AG04450 (cell line): ENCODE results near the gene TMEM39A. TPM values are rescaled to one million over a fixed set of nuclear protein-coding genes. Genes with fewer than 3 reads are reported as not detected.
A peak's percentile ranks its signal among the peaks of the same experiment; 100 is the strongest.

Experiments used
- CTCF ChIA-PET: fragments of 300-600, 350-600 bp; formaldehyde crosslinking; extraction: SDS; loops from one replicate; lab custom pipeline; 2022; ENCODE audit warnings: antibody characterized with exemption, inconsistent platforms; lab: Charles Lee
- POLR2A ChIA-PET: fragments of 350-600 bp; formaldehyde crosslinking; extraction: SDS; loops from one replicate; lab custom pipeline; 2021; ENCODE audit warnings: antibody characterized with exemption, inconsistent platforms; lab: Yijun Ruan, JAX
- DNase-seq: peaks from one replicate; pipeline ENCODE4 v3.0.0-alpha.2; 2011; ENCODE audit warnings: low read depth, low spot score
- H3K27ac ChIP-seq: one replicate; pipeline ENCODE4 v1.5.1; 2012; ENCODE audit warnings: low read depth, low read length, control low read depth
- H3K27me3 ChIP-seq: one replicate; pipeline ENCODE4 v1.6.0; 2012; ENCODE audit warnings: low read length; ENCODE audit not compliant: control insufficient read depth, insufficient read depth
- H3K4me3 ChIP-seq: 2 replicates; pipeline ENCODE4 v1.5.1; 2011; ENCODE audit warnings: mild to moderate bottlenecking, low read depth, low read length, control low read depth
- H3K9me3 ChIP-seq: 2 replicates; pipeline ENCODE4 v1.5.1; 2012; ENCODE audit warnings: low read length; ENCODE audit not compliant: control insufficient read depth, insufficient read depth
- polyA plus RNA-seq: library from polyadenylated mRNA; depleted of rRNA; stranded (reverse); fragments of >200 nt; gene quantifications from 2 replicates; pipeline ENCODE4 v1.2.3, GENCODE V29; 2011
- TF ChIP-seq, protein P1 (sequence below): IDR thresholded peaks from 2 replicates; pipeline ENCODE4 v1.5.1; 2011; ENCODE audit warnings: low read depth, low read length, control low read depth, inconsistent platforms

TMEM39A gene
- polyA plus RNA-seq, 1 experiment, result 34.3 TPM

DNA sequence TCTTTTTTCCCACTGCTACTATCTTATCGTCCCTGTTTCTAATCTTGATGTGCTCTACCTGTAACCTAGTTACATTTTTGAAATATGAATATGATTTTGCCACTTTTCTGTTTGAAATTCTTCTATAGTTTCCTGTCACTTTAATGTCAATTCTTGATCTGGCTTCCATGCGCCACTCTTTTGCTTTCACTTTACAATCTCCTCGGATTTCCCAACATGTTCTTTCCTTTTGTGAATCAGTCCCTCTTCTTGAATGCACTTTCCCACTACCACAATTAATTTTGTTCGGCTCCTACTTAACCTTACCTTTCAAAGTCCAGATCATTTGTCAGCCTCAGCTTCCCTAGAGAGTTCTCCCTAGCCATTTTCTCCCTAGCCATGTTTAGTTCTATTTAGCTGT is 43.2 kb upstream of the TMEM39A start:
- CTCF ChIA-PET, result no interaction called here
- TF ChIP-seq, protein P1, sequence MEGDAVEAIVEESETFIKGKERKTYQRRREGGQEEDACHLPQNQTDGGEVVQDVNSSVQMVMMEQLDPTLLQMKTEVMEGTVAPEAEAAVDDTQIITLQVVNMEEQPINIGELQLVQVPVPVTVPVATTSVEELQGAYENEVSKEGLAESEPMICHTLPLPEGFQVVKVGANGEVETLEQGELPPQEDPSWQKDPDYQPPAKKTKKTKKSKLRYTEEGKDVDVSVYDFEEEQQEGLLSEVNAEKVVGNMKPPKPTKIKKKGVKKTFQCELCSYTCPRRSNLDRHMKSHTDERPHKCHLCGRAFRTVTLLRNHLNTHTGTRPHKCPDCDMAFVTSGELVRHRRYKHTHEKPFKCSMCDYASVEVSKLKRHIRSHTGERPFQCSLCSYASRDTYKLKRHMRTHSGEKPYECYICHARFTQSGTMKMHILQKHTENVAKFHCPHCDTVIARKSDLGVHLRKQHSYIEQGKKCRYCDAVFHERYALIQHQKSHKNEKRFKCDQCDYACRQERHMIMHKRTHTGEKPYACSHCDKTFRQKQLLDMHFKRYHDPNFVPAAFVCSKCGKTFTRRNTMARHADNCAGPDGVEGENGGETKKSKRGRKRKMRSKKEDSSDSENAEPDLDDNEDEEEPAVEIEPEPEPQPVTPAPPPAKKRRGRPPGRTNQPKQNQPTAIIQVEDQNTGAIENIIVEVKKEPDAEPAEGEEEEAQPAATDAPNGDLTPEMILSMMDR, result no peak
- POLR2A ChIA-PET, result no interaction called here
- Histone ChIP-seq H3K9me3 (no peaks in the 10 kb centered on the region), H3K4me3 (no peak overlapping the region), H3K27me3 (no peaks in the 10 kb centered on the region), H3K27ac (no peak overlapping the region)
- no peak for DNase-seq

DNA sequence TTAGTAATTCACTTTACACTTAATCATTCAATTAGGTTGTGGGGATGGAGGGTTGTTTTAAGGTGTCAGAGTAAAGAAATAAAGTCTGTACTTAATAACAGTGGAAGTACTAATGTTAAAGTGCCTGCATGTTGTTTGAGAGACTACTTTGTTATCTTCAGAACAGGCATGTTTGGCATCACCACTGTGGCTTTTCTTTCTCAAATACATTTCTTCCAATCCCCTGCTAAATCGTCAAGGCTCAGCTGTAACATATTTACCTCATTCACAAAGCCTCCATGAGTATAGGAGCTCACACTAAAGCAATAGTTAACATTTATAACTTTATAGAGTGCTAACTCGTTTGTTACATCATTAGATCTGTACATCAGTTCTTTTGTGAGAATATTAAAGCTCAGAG is 37.5 kb upstream of the TMEM39A start:
- TF ChIP-seq, protein P1, result no peak
- no peak overlapping the region for H3K27ac ChIP-seq
- ChIA-PET CTCF (interaction anchor here (1.0 to 1.1 kb wide), 2 partner anchors 154 to 180 kb away, joined by 3 read pairs; no protein-coding TSS in a partner anchor), POLR2A (no interaction called here)
- DNase-seq, result no peak
- no peaks in the 10 kb centered on the region for H3K9me3 ChIP-seq
- no peak overlapping the region for H3K4me3 ChIP-seq
- no peaks in the 10 kb centered on the region for H3K27me3 ChIP-seq

DNA sequence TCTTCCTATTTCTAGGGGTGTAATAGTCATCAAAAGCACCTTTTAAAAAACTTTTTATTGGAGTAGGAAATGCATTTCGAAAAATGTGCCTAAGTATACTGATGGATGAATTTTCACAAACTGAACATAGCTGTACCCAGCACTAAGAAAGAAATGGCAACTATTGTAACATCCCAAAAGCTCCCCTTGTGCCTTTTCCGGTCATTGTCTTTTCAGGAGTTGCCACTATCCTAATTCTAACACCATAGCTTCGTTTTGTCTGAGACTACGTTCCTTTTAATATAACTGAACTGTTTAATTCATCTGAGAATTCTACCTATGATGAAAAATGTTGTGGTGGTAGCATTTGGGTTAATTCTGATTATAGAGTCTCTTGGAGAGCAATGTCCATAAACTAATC is 36.9 kb upstream of the TMEM39A start:
- H3K9me3 ChIP-seq, result no peaks in the 10 kb centered on the region
- DNase-seq, result no peak
- CTCF ChIA-PET, result interaction anchor here (1.1 kb wide), 1 partner anchor 154 kb away, joined by 3 read pairs; no protein-coding TSS in a partner anchor
- TF ChIP-seq, protein P1, result no peak
- POLR2A ChIA-PET, result interaction anchor here (3.5 kb wide), 1 partner anchor 37 kb away, joined by 23 read pairs; the partner anchor contains the start of gene TMEM39A
- H3K27me3 ChIP-seq, result no peaks in the 10 kb centered on the region
- H3K27ac ChIP-seq, result no peak overlapping the region
- no peak overlapping the region for H3K4me3 ChIP-seq

DNA sequence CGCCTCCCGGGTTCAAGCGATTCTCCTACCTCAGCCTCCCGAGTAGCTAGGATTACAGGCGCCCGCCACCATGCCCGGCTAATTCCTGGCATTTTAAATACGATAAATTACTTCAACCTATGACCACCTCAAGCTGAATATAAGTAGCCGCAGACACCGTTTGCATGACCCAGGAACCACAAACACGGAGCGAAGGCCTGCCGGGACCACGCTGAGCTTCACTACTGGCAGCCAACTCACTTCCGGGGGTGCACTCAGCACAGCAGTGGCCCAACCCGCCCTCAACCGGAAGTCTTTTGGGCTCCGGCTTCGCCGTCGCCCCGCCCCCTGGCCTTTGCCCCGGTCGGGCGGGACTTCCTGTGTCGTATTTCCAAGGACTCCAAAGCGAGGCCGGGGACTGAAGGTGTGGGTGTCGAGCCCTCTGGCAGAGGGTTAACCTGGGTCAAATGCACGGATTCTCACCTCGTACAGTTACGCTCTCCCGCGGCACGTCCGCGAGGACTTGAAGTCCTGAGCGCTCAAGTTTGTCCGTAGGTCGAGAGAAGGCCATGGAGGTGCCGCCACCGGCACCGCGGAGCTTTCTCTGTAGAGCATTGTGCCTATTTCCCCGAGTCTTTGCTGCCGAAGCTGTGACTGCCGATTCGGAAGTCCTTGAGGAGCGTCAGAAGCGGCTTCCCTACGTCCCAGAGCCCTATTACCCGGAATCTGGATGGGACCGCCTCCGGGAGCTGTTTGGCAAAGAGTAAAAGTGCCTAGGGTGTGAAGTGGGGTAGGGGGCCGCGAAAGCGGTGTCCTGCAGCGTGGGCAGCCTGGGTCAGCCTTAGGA is 35.0 kb upstream of the TMEM39A start, which contains the start of gene TIMMDC1:
TSS of gene TIMMDC1 (plus strand) at position 362 of the 826 bp plus-strand sequence. CDS start at position 549, 187 bp downstream.
- peak; percentile 86 for DNase-seq
- peak within 1 kb of the TSS; percentile 85 for H3K27ac ChIP-seq
- peak within 1 kb of the TSS; percentile 90 for H3K4me3 ChIP-seq
- no peaks in the 10 kb centered on the region for H3K9me3 ChIP-seq
- TF ChIP-seq, protein P1, result no peak
- ChIA-PET POLR2A (interaction anchor here (0.5 to 3.5 kb wide), 9 partner anchors 10 to 843 kb away, joined by 3 to 23 read pairs (median 5); partner anchors contain the start of gene TMEM39A), CTCF (interaction anchor here (0.7 to 1.5 kb wide), 7 partner anchors 34 to 354 kb away, joined by 3 to 5 read pairs (median 4); partner anchors contain the start of gene TMEM39A)
- H3K27me3 ChIP-seq, result no peaks in the 10 kb centered on the region
